SU-DHL-6 (cell line): ENCODE results near the gene IKZF2.

Experiments used
- H2AFZ ChIP-seq: fragments of 200-600 bp; sonication (generic); 2 replicates; pipeline ENCODE4 v1.6.1; 2014; ENCODE audit warnings: low read depth, mild to moderate bottlenecking, moderate library complexity, mixed read lengths, antibody characterized with exemption, low read length; ENCODE audit not compliant: severe bottlenecking
- H3F3A ChIP-seq: fragments of 200-600 bp; shearing (Covaris generic); 2 replicates; pipeline ENCODE4 v1.6.0; 2016; ENCODE audit warnings: antibody characterized with exemption, mild to moderate bottlenecking; ENCODE audit not compliant: insufficient read depth
- H3K27ac ChIP-seq: fragments of 200-600 bp; sonication (generic); 2 replicates; pipeline ENCODE4 v1.5.1; 2016; ENCODE audit warnings: low read depth, mild to moderate bottlenecking, low read length, moderate library complexity, mixed read lengths
- H3K27me3 ChIP-seq: fragments of 200-600 bp; sonication (generic), shearing (Covaris generic); 2 replicates; pipeline ENCODE4 v1.6.0; 2014; ENCODE audit warnings: mild to moderate bottlenecking, low read length
- H3K36me3 ChIP-seq: fragments of 200-600 bp; sonication (generic); 2 replicates; pipeline ENCODE4 v1.6.1; 2014; ENCODE audit warnings: mild to moderate bottlenecking, low read length, mixed read lengths
- H3K4me2 ChIP-seq: fragments of 300-600, 200-600 bp; shearing (Covaris generic), sonication (generic); 2 replicates; pipeline ENCODE4 v1.6.0; 2014; ENCODE audit warnings: low read length, low read depth, mild to moderate bottlenecking; ENCODE audit not compliant: poor library complexity, severe bottlenecking
- H3K4me3 ChIP-seq: fragments of 200-600 bp; sonication (generic); 2 replicates; pipeline ENCODE4 v1.5.1; 2014; ENCODE audit warnings: antibody characterized with exemption, low read length, mild to moderate bottlenecking, mixed read lengths; ENCODE audit not compliant: insufficient read depth, poor library complexity, severe bottlenecking
- H3K79me2 ChIP-seq: fragments of 200-600 bp; sonication (generic); 2 replicates; pipeline ENCODE4 v1.6.1; 2014; ENCODE audit warnings: mild to moderate bottlenecking, low read length, moderate library complexity; ENCODE audit not compliant: insufficient read depth
- H3K9ac ChIP-seq: fragments of 200-600 bp; sonication (generic); 2 replicates; pipeline ENCODE4 v1.7.0; 2014; ENCODE audit warnings: mild to moderate bottlenecking, low read length
- H3K9me2 ChIP-seq: fragments of 200-600 bp; sonication (generic); replicated peaks from 2 replicates; pipeline ENCODE4 v1.6.1; 2014; ENCODE audit warnings: low read length; ENCODE audit not compliant: insufficient read depth
- H3K9me3 ChIP-seq: fragments of 200-600 bp; sonication (generic); 2 replicates; pipeline ENCODE4 v1.6.1; 2014; ENCODE audit warnings: low read length, mixed read lengths; ENCODE audit not compliant: insufficient read depth
- H4K20me1 ChIP-seq: fragments of 200-600 bp; sonication (generic); 2 replicates; pipeline ENCODE4 v1.6.1; 2014; ENCODE audit warnings: low read depth, mild to moderate bottlenecking, antibody characterized with exemption, low read length, moderate library complexity, mixed read lengths
- EZH2phosphoT487 ChIP-seq: fragments of 200-600 bp; sonication (generic), shearing (Covaris generic); conservative IDR thresholded peaks from 2 replicates; pipeline ENCODE4 v1.6.1; 2018; ENCODE audit warnings: mild to moderate bottlenecking, antibody characterized with exemption, low read length, moderate library complexity, mixed read lengths
- TF ChIP-seq, protein P1 (sequence below): fragments of 200-600 bp; sonication (generic); IDR thresholded peaks from one replicate; pipeline ENCODE4 v1.5.1; 2017; ENCODE audit warnings: antibody characterized with exemption, mild to moderate bottlenecking, low read length, moderate library complexity; ENCODE audit not compliant: insufficient read depth, poor library complexity, severe bottlenecking

The IKZF2 gene

GRCh38 chr2:213175673-213176247 is 24.3 kb upstream of the IKZF2 start:
- TF ChIP-seq, protein P1, sequence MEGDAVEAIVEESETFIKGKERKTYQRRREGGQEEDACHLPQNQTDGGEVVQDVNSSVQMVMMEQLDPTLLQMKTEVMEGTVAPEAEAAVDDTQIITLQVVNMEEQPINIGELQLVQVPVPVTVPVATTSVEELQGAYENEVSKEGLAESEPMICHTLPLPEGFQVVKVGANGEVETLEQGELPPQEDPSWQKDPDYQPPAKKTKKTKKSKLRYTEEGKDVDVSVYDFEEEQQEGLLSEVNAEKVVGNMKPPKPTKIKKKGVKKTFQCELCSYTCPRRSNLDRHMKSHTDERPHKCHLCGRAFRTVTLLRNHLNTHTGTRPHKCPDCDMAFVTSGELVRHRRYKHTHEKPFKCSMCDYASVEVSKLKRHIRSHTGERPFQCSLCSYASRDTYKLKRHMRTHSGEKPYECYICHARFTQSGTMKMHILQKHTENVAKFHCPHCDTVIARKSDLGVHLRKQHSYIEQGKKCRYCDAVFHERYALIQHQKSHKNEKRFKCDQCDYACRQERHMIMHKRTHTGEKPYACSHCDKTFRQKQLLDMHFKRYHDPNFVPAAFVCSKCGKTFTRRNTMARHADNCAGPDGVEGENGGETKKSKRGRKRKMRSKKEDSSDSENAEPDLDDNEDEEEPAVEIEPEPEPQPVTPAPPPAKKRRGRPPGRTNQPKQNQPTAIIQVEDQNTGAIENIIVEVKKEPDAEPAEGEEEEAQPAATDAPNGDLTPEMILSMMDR = no peak
- TF ChIP-seq EZH2phosphoT487 = no peak
- no peak overlapping the region for H2AFZ ChIP-seq
- no peaks in the 10 kb centered on the region for H3K79me2 ChIP-seq
- H3K4me3 ChIP-seq = no peak overlapping the region
- no peak overlapping the region for H3K9ac ChIP-seq
- H3K9me2 ChIP-seq = no peaks in the 10 kb centered on the region
- H4K20me1 ChIP-seq = no peaks in the 10 kb centered on the region
- no peak overlapping the region for H3K27ac ChIP-seq
- 0 out of 2 replicates have a peak, but pooled peaks cover 4% of the 10 kb centered on the region for H3K36me3 ChIP-seq
- no peaks in the 10 kb centered on the region for H3K27me3 ChIP-seq
- H3K9me3 ChIP-seq = no peaks in the 10 kb centered on the region
- 0 out of 2 replicates have a peak, but pooled peaks cover 7% of the 10 kb centered on the region for H3F3A ChIP-seq
- H3K4me2 ChIP-seq = no peak overlapping the region

- Histone ChIP-seq H3K4me3 (no peak overlapping the region), H3K9me3 (no peaks in the 10 kb centered on the region), H3K4me2 (no peak overlapping the region), H3K9ac (no peak overlapping the region), H3K27me3 (no peaks in the 10 kb centered on the region), H3F3A (0 out of 2 replicates have a peak, but pooled peaks cover 7% of the 10 kb centered on the region), H3K9me2 (no peaks in the 10 kb centered on the region), H3K79me2 (no peaks in the 10 kb centered on the region), H3K36me3 (0 out of 2 replicates have a peak, but pooled peaks cover 4% of the 10 kb centered on the region), H2AFZ (no peak overlapping the region), H3K27ac (no peak overlapping the region), H4K20me1 (no peaks in the 10 kb centered on the region)
- no peak for TF ChIP-seq EZH2phosphoT487
- TF ChIP-seq, protein P1 = no peak
These were observed 21.2 kb upstream of the IKZF2 start for GRCh38 chr2:213172641-213173040.

GRCh38 chr2:213171147-213171546 is 19.7 kb upstream of the IKZF2 start:
- H3F3A ChIP-seq = peaks cover 20% of the 10 kb centered on the region
- no peaks in the 10 kb centered on the region for H3K79me2 ChIP-seq
- H4K20me1 ChIP-seq = no peaks in the 10 kb centered on the region
- H3K9me2 ChIP-seq = no peaks in the 10 kb centered on the region
- H3K9me3 ChIP-seq = no peaks in the 10 kb centered on the region
- no peaks in the 10 kb centered on the region for H3K27me3 ChIP-seq
- TF ChIP-seq, protein P1 = no peak
- TF ChIP-seq EZH2phosphoT487 = no peak
- no peak overlapping the region for H2AFZ ChIP-seq
- no peak overlapping the region for H3K9ac ChIP-seq
- 0 out of 2 replicates have a peak, but pooled peaks cover 4% of the 10 kb centered on the region for H3K36me3 ChIP-seq
- no peak overlapping the region for H3K27ac ChIP-seq
- no peak overlapping the region for H3K4me2 ChIP-seq
- no peak overlapping the region for H3K4me3 ChIP-seq
